Measurements from ENCODE around the gene SENP6.

DNA sequence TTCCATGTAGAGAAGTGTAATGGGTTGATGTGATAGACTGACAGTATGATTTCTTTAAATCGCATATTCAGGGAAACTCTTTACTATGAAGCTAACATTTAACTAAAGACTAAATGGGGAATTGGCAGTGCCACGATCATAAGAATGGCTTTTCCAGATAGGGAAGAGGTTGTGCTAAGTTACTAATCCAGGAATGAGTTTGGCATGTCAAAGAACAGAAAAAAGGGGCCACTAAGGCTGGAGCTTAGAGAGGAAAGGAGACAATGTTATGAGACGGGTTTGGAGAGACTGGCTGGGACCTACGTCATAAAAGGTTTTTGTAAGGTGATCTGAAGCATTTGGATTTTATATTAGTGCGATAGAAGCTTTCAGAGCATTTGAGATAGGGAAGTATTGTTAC, 40.6 kb downstream of the SENP6 start:
- TF ChIP-seq ZNF8 (CRISPR knock-in tag; IDR thresholded peaks at IDR 0.05) (no peak), ESRRG (CRISPR knock-in tag; IDR thresholded peaks at IDR 0.05) (no peak), ARNTL (CRISPR knock-in tag; IDR thresholded peaks at IDR 0.05; ENCODE audit: borderline replicate concordance, low read depth) (no peak), ISL1 (CRISPR knock-in tag; IDR thresholded peaks at IDR 0.05) (no peak), ZFP3 (CRISPR knock-in tag; IDR thresholded peaks at IDR 0.05) (no peak), TOX (CRISPR knock-in tag; IDR thresholded peaks at IDR 0.05; ENCODE audit: borderline replicate concordance) (no peak), BACH2 (CRISPR knock-in tag; IDR thresholded peaks at IDR 0.05; ENCODE audit: borderline replicate concordance) (no peak)
